Gastrocnemius medialis (tissue), 4 donors: ENCODE results near the gene ARHGAP26. TPM values are rescaled to one million over a fixed set of nuclear protein-coding genes. Genes with fewer than 3 reads are reported as not detected.

ENCODE experiments used
- ATAC-seq, 2 donors: fragments of 150-250 bp; one replicate each; pipeline ENCODE4 v1.9.1; 2016
- DNase-seq, 2 donors: peaks; one replicate each; pipeline ENCODE4 v3.0.0-alpha.2; 2019
- H3K27ac ChIP-seq, 4 donors: fragments of 200-600 bp; sonication (generic); 1 replicate in 1 of 4; 2 replicates in 3 of 4; pipeline ENCODE4 v1.5.1; 2016 to 2018; ENCODE audit warnings: mild to moderate bottlenecking in 2 of 4, moderate library complexity in 1 of 4
- H3K27me3 ChIP-seq, 3 donors: fragments of 200-600 bp; sonication (generic) in 2 of 3; 1 replicate in 1 of 3; 2 replicates in 2 of 3; pipeline versions ENCODE4 v1.5.1 to v1.6.0; 2016 to 2019; ENCODE audit warnings: mild to moderate bottlenecking in 1 of 3, moderate library complexity in 1 of 3
- H3K36me3 ChIP-seq, 2 donors: fragments of 200-600 bp; sonication (generic) in 1 of 2; one replicate each; pipeline ENCODE4 v1.5.1; 2017 to 2018
- H3K4me1 ChIP-seq, 2 donors: fragments of 200-600 bp; sonication (generic) in 1 of 2; one replicate each; pipeline ENCODE4 v1.5.1; 2016 to 2017; ENCODE audit warnings: mild to moderate bottlenecking in 2 of 2
- H3K4me3 ChIP-seq, 4 donors: fragments of 200-600 bp; sonication (generic) in 3 of 4; 1 replicate in 1 of 4; 2 replicates in 3 of 4; pipeline ENCODE4 v1.5.1; 2016 to 2019; ENCODE audit warnings: mild to moderate bottlenecking in 2 of 4
- H3K9me3 ChIP-seq, 3 donors: fragments of 200-600 bp; sonication (generic) in 2 of 3; 1 replicate in 1 of 3; 2 replicates in 2 of 3; pipeline ENCODE4 v1.5.1; 2016 to 2019
- CTCF ChIP-seq, 5 experiments: fragments of 450-650 bp in 3 of 5; fragments of 200-600 bp in 2 of 5; sonication (generic) in 2 of 5; IDR thresholded peaks in 4 of 5; conservative IDR thresholded peaks in 1 of 5; 1 replicate in 4 of 5; 2 replicates in 1 of 5; pipeline ENCODE4 v1.5.1; 2016 to 2019; ENCODE audit warnings: antibody characterized with exemption in 5 of 5, mild to moderate bottlenecking in 3 of 5, moderate library complexity in 3 of 5
- POLR2A ChIP-seq, 2 donors: fragments of 450-650 bp; IDR thresholded peaks; one replicate each; pipeline ENCODE4 v1.6.1; 2017; ENCODE audit warnings: antibody characterized with exemption in 2 of 2, mild to moderate bottlenecking in 2 of 2, moderate library complexity in 2 of 2
- in situ Hi-C, 4 donors: fragments of 200-750 bp; cut with MboI; loops; one replicate each; pipeline versions ENCODE4 v1.15.0 to v1.8.0; 2017; ENCODE audit warnings: low sequenced_read_pairs in 4 of 4
- intact Hi-C: fragments of 100-400 bp; cut with DNase I; formaldehyde crosslinking; loops from one replicate; pipeline ENCODE4 v1.15.1; 2023; ENCODE audit warnings: low total_unique reads
- total RNA-seq, 4 donors: library from RNA; depleted of rRNA; stranded (reverse); fragments of >200 nt; gene quantifications; one replicate each; pipeline versions ENCODE4 v1.1.0 to v1.2.3, GENCODE V29; 2016

Gene ARHGAP26
- total RNA-seq, 4 donors from 2014 or later = 9.1 to 22.4 (median 13.4) TPM

GRCh38 chr5:143238620-143239019, 468.4 kb downstream of the ARHGAP26 start:
- H3K4me3 ChIP-seq = no peak overlapping the region
- intact Hi-C loops (no loop called here), in situ Hi-C loops (no loop called here)
- ATAC-seq = no peak
- no peak overlapping the region for H3K27ac ChIP-seq
- TF ChIP-seq POLR2A (IDR thresholded peaks at IDR 0.05) (no peak), CTCF (IDR thresholded peaks at IDR 0.05 in 4 of 5, conservative IDR thresholded peaks at IDR 0.05 in 1 of 5) (no peak)
- H3K27me3 ChIP-seq = no peaks in the 10 kb centered on the region
- no peak for DNase-seq
- H3K4me1 ChIP-seq = peaks cover 14 to 17% of the 10 kb centered on the region in 2 donors
- no peaks in the 10 kb centered on the region for H3K36me3 ChIP-seq
- H3K9me3 ChIP-seq = no peaks in the 10 kb centered on the region

- Histone ChIP-seq H3K27me3 (no peaks in the 10 kb centered on the region), H3K36me3 (no peaks in the 10 kb centered on the region), H3K27ac (no peak overlapping the region), H3K4me1 (peaks cover 27 to 30% of the 10 kb centered on the region in 2 donors), H3K9me3 (no peaks in the 10 kb centered on the region), H3K4me3 (no peak overlapping the region)
- ATAC-seq = no peak
- no peak for DNase-seq
- in situ Hi-C loops = loop anchor here in 1 of 4 donors (10.0 kb wide), 2 partner anchors 105 to 165 kb away; partner anchors contain the start of gene NR3C1
- TF ChIP-seq POLR2A (IDR thresholded peaks at IDR 0.05) (no peak), CTCF (IDR thresholded peaks at IDR 0.05 in 4 of 5, conservative IDR thresholded peaks at IDR 0.05 in 1 of 5) (no peak)
- intact Hi-C loops = loop anchor here (5.0 kb wide), 1 partner anchor 108 kb away; no protein-coding TSS in a partner anchor
Observed at GRCh38 chr5:143239882-143240518, 469.8 kb downstream of the ARHGAP26 start.

- TF ChIP-seq CTCF (IDR thresholded peaks at IDR 0.05 in 4 of 5, conservative IDR thresholded peaks at IDR 0.05 in 1 of 5) (no peak), POLR2A (IDR thresholded peaks at IDR 0.05) (no peak)
- Histone ChIP-seq H3K36me3 (no peaks in the 10 kb centered on the region), H3K27ac (peak overlapping the region in 2 of 4 donors; percentile 89 to 95), H3K4me1 (peaks cover 39 to 42% of the 10 kb centered on the region in 2 donors), H3K4me3 (no peak overlapping the region), H3K27me3 (no peaks in the 10 kb centered on the region), H3K9me3 (no peaks in the 10 kb centered on the region)
- DNase-seq (no peak), ATAC-seq (no peak)
- in situ Hi-C loops = loop anchor here in 1 of 4 donors (10.0 kb wide), 2 partner anchors 107 to 163 kb away; partner anchors contain the start of gene NR3C1
- intact Hi-C loops = loop anchor here (5.0 kb wide), 1 partner anchor 110 kb away; no protein-coding TSS in a partner anchor
Observed at GRCh38 chr5:143241892-143242291, 471.7 kb downstream of the ARHGAP26 start.

GRCh38 chr5:143243103-143243502, 472.9 kb downstream of the ARHGAP26 start:
- Histone ChIP-seq H3K27me3 (no peaks in the 10 kb centered on the region), H3K9me3 (no peaks in the 10 kb centered on the region), H3K36me3 (no peaks in the 10 kb centered on the region), H3K4me1 (peaks cover 39 to 42% of the 10 kb centered on the region in 2 donors), H3K4me3 (peak overlapping the region in 1 of 4 donors; percentile 12), H3K27ac (peak overlapping the region; percentile 85 to 95 (median 92))
- ATAC-seq = peak; percentile 60 to 73
- DNase-seq = peak; percentile 77 to 79
- peak in 1 of 2 donors; percentile 34 for TF ChIP-seq POLR2A (IDR thresholded peaks at IDR 0.05)
- no peak for TF ChIP-seq CTCF (IDR thresholded peaks at IDR 0.05 in 4 of 5, conservative IDR thresholded peaks at IDR 0.05 in 1 of 5)
- in situ Hi-C loops = loop anchor here in 1 of 4 donors (10.0 kb wide), 2 partner anchors 108 to 162 kb away; partner anchors contain the start of gene NR3C1
- intact Hi-C loops = loop anchor here (5.0 kb wide), 1 partner anchor 111 kb away; no protein-coding TSS in a partner anchor
